KMS-11 (cell line): ENCODE data around the gene TPRG1.

ENCODE experiments used
- H2AFZ ChIP-seq: fragments of 200-600 bp; sonication (generic); 2 replicates; pipeline ENCODE4 v1.6.1; 2016; ENCODE audit warnings: antibody characterized with exemption, mixed run types, low read depth
- H3K27ac ChIP-seq: fragments of 200-600 bp; sonication (generic); 2 replicates; pipeline ENCODE4 v1.6.1; 2016; ENCODE audit warnings: mild to moderate bottlenecking, mixed run types
- H3K27me3 ChIP-seq: fragments of 200-600 bp; sonication (generic); 2 replicates; pipeline ENCODE4 v1.6.1; 2017; ENCODE audit warnings: mild to moderate bottlenecking, low read depth, mixed run types, moderate library complexity; ENCODE audit not compliant: insufficient read depth
- H3K36me3 ChIP-seq: fragments of 200-600 bp; sonication (generic); 2 replicates; pipeline ENCODE4 v1.6.1; 2017; ENCODE audit warnings: mild to moderate bottlenecking, mixed run types; ENCODE audit not compliant: insufficient read depth
- H3K4me1 ChIP-seq: fragments of 200-600 bp; sonication (generic); 2 replicates; pipeline ENCODE4 v1.6.1; 2016; ENCODE audit warnings: mild to moderate bottlenecking, low read depth, mixed run types; ENCODE audit not compliant: poor library complexity, severe bottlenecking
- H3K4me2 ChIP-seq: fragments of 200-600 bp; sonication (generic); 2 replicates; pipeline ENCODE4 v1.7.0; 2016; ENCODE audit warnings: mild to moderate bottlenecking, mixed run types
- H3K4me3 ChIP-seq: fragments of 200-600 bp; sonication (generic); IDR thresholded peaks from 2 replicates; pipeline ENCODE4 v1.6.1; 2017; ENCODE audit warnings: low read depth, low read length, mixed read lengths; ENCODE audit not compliant: insufficient read depth
- H3K79me2 ChIP-seq: fragments of 200-600 bp; sonication (generic); 2 replicates; pipeline ENCODE4 v1.6.1; 2016; ENCODE audit warnings: low read depth, mixed run types; ENCODE audit not compliant: insufficient read depth
- H3K9ac ChIP-seq: fragments of 200-600 bp; sonication (generic); 2 replicates; pipeline ENCODE4 v1.6.1; 2016; ENCODE audit warnings: mild to moderate bottlenecking, mixed run types
- H4K20me1 ChIP-seq: fragments of 200-600 bp; sonication (generic); 2 replicates; pipeline ENCODE4 v1.6.1; 2016; ENCODE audit warnings: mild to moderate bottlenecking, mixed run types; ENCODE audit not compliant: insufficient read depth
- TF ChIP-seq, protein P1 (sequence below): fragments of 200-600 bp; sonication (generic); conservative IDR thresholded peaks from 2 replicates; pipeline ENCODE4 v1.6.1; 2017; ENCODE audit warnings: low read depth, mild to moderate bottlenecking, antibody characterized with exemption, low read length, moderate library complexity, mixed read lengths

TPRG1 gene

DNA sequence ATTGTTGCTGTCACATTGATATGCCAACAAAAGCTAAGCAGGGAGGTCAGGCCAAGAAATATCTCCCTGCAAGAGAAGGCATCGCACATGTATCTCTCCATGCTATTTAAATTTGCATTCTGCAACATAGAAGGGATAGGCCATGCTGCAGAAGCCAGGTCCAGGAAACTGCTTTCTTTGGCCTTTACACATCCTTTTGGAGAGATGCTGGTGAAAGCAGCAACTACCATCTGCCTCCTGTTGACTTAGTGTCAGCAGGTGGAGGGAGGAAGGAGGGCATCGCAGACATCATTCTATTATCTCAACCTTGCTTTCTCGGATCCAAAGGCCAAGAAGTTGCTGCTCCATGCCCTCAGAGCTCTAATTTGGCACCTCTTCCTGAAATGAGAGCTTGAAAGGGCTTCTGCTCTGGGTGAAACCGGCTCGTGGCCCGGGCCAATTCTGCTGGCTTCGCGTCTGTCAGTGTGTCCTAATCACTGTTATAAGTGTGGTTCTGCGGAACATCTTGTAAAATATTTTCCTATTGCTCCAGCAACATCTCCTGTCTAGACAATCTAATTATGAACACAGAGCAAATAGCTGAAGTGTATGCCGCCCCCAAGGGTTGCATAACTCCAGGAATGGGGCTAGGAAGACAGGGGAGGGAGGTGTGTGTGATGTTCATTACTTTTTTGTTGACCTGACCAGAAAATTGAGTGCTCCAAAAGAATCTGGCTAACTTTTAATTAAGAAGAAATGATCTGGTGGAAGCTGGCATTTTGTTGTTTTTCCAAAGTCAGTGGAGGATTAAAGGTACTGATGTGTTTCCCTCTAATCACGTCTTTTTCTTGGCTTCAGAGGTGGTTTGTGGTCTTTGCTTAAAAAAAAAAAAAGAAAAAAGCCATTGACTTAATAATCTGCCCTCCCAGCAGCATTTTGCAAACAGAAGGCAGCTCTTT, 89.1 kb downstream of the TPRG1 start:
- Histone ChIP-seq H4K20me1 (no peaks in the 10 kb centered on the region), H3K79me2 (no peaks in the 10 kb centered on the region), H3K36me3 (no peaks in the 10 kb centered on the region), H3K9ac (no peak overlapping the region), H3K27me3 (no peaks in the 10 kb centered on the region), H3K27ac (no peak overlapping the region), H3K4me3 (no peak overlapping the region), H2AFZ (no peak overlapping the region), H3K4me2 (no peak overlapping the region), H3K4me1 (no peaks in the 10 kb centered on the region)
- TF ChIP-seq, protein P1, sequence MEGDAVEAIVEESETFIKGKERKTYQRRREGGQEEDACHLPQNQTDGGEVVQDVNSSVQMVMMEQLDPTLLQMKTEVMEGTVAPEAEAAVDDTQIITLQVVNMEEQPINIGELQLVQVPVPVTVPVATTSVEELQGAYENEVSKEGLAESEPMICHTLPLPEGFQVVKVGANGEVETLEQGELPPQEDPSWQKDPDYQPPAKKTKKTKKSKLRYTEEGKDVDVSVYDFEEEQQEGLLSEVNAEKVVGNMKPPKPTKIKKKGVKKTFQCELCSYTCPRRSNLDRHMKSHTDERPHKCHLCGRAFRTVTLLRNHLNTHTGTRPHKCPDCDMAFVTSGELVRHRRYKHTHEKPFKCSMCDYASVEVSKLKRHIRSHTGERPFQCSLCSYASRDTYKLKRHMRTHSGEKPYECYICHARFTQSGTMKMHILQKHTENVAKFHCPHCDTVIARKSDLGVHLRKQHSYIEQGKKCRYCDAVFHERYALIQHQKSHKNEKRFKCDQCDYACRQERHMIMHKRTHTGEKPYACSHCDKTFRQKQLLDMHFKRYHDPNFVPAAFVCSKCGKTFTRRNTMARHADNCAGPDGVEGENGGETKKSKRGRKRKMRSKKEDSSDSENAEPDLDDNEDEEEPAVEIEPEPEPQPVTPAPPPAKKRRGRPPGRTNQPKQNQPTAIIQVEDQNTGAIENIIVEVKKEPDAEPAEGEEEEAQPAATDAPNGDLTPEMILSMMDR = no peak

DNA sequence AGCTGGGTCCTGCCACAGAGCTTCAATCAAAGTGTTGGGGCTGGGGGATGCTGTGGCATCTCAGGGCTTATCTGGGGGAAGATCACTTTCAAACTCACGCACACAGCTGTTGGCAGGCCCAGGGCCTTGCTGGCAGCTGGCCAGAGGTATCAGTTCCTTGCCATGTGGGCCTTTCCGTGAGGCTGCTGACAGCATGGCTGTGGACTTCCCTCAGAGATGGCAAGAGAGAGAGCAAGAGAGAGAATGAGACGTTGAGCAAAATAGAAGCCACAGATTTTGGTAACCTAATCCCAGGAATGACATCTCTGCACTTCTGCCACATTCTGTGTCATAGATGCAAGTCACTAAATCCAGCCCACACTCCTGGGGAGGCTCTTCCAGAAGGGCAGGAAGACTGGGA, 91.0 kb downstream of the TPRG1 start:
- Histone ChIP-seq H3K9ac (no peak overlapping the region), H4K20me1 (no peaks in the 10 kb centered on the region), H3K27me3 (no peaks in the 10 kb centered on the region), H3K4me1 (no peaks in the 10 kb centered on the region), H3K4me3 (no peak overlapping the region), H3K4me2 (no peak overlapping the region), H3K79me2 (no peaks in the 10 kb centered on the region), H2AFZ (no peak overlapping the region), H3K36me3 (no peaks in the 10 kb centered on the region), H3K27ac (no peak overlapping the region)
- TF ChIP-seq, protein P1 = no peak

DNA sequence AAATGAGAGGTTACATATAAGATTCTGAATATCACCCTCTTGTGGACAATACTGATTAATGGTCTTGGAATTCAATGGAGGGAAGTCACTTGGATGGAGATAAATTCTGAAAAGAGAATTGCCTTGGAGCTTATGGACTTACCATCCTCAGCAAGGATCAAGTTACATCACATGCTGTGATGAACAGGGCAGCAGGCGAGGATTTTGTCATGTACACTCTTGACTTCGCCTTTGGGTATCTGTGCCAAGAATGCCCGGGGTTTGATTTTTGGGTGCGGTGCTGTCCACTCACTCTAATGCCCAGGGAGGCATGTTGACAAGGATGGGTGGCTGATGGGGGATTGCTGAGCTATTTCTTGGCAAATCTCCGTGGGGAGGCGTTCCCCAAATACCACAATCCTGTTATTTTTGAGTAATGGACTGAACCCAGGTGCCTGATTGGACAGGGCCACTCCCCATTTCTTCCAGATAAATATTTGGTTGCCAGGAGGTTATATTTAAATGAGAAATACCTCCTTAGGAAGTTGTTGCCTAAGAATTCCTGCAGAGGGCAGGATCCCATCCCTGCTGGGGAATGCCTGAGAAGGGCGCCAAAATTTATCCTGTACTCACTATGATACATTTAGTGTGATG, 96.3 kb downstream of the TPRG1 start:
- H2AFZ ChIP-seq = no peak overlapping the region
- H3K27me3 ChIP-seq = no peaks in the 10 kb centered on the region
- H3K27ac ChIP-seq = no peak overlapping the region
- H3K36me3 ChIP-seq = no peaks in the 10 kb centered on the region
- H3K79me2 ChIP-seq = no peaks in the 10 kb centered on the region
- TF ChIP-seq, protein P1 = no peak; the same call in 1 of the 2 replicates
- no peaks in the 10 kb centered on the region for H3K4me1 ChIP-seq
- H3K4me2 ChIP-seq = no peak overlapping the region
- H3K4me3 ChIP-seq = no peak overlapping the region
- H4K20me1 ChIP-seq = no peaks in the 10 kb centered on the region
- no peak overlapping the region for H3K9ac ChIP-seq

DNA sequence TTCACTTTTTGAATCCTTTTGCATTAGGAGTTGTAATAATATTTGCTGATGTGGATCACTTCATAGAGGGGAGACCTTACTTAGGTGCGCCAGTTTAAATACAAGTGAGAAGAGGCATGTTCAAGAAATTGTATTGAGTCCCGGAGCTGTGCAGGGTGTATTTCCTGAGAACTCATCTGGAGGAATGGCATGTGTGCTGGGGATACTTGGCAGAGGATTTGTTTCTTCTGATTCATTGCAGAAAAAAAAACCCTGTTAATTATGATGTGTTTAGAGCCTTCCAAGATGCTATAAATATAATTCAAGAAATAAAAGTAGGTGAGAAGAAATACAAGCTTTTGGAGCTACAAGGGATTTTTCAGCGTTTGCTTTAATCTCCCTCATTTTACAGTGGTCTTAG, 97.6 kb downstream of the TPRG1 start:
- Histone ChIP-seq H3K4me1 (no peaks in the 10 kb centered on the region), H3K4me3 (no peak overlapping the region), H3K36me3 (no peaks in the 10 kb centered on the region), H2AFZ (no peak overlapping the region), H3K4me2 (no peak overlapping the region), H3K27ac (no peak overlapping the region), H4K20me1 (no peaks in the 10 kb centered on the region), H3K27me3 (no peaks in the 10 kb centered on the region), H3K9ac (no peak overlapping the region), H3K79me2 (no peaks in the 10 kb centered on the region)
- TF ChIP-seq, protein P1 = no peak
